Thoracic aorta (tissue), 2 donors: ENCODE data around the gene KRTAP10-4. TPM values are rescaled to one million over a fixed set of nuclear protein-coding genes. Genes with fewer than 3 reads are reported as not detected.

Source experiments
- ATAC-seq: fragments of 150-250 bp; one replicate; pipeline ENCODE4 v1.8.0; 2017; ENCODE audit warnings: low read depth; ENCODE audit not compliant: insufficient number of reproducible peaks, low FRiP score
- DNase-seq: peaks from one replicate; pipeline ENCODE4 v3.0.0-alpha.2; 2020; ENCODE audit warnings: low spot score
- H3K27ac ChIP-seq, 2 donors: fragments of 200-600 bp; sonication (generic); 1 replicate in 1 of 2; 2 replicates in 1 of 2; pipeline ENCODE4 v1.5.1; 2016; ENCODE audit warnings: mild to moderate bottlenecking in 2 of 2, moderate library complexity in 2 of 2
- H3K27me3 ChIP-seq: fragments of 200-600 bp; sonication (generic); replicated peaks from 2 replicates; pipeline ENCODE4 v1.6.0; 2016; ENCODE audit warnings: mild to moderate bottlenecking; ENCODE audit not compliant: insufficient read depth
- H3K36me3 ChIP-seq: fragments of 200-600 bp; sonication (generic); one replicate; pipeline ENCODE4 v1.5.1; 2016
- H3K4me1 ChIP-seq, 2 donors: fragments of 200-600 bp; sonication (generic); 1 replicate in 1 of 2; 2 replicates in 1 of 2; pipeline versions ENCODE4 v1.5.1 to v1.6.0; 2016; ENCODE audit warnings: low read depth in 2 of 2, mild to moderate bottlenecking in 1 of 2; ENCODE audit not compliant: control insufficient read depth in 1 of 2
- H3K4me3 ChIP-seq: fragments of 200-600 bp; sonication (generic); 2 replicates; pipeline ENCODE4 v1.5.1; 2016; ENCODE audit warnings: mild to moderate bottlenecking
- H3K9me3 ChIP-seq: fragments of 200-600 bp; sonication (generic); 2 replicates; pipeline ENCODE4 v1.5.1; 2016
- total RNA-seq, 2 donors: library from RNA; depleted of rRNA; stranded (reverse); fragments of >200 nt; gene quantifications; one replicate each; pipeline versions ENCODE4 v1.1.0 to v1.2.3, GENCODE V29; 2016
- TF ChIP-seq, protein P1 (sequence below): fragments of 200-600 bp; sonication (generic); IDR thresholded peaks from one replicate; pipeline ENCODE4 v1.5.1; 2019; ENCODE audit warnings: antibody characterized with exemption

KRTAP10-4 gene
- total RNA-seq, 2 donors from 2014 or later: not detected

DNA sequence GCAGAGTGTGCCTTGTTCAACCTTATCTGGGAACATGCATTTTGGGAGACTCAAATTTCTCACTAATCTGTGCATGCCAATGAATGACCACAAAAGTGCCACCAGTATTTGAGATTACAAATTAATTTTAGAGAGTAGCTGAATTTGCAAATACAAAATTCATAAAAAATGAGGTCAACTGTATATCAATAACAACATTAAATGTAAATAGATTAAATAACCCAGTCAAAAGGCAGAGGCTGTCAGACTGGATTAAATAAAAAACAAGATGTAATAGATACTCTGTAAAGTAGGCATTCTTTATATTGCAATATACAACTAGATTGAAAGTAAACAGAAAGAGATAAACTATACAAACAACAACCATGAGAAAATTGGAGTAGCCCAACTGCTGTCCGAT is 9.4 kb upstream of the KRTAP10-4 start:
- ATAC-seq (no peak), DNase-seq (no peak)
- peaks cover 5% of the 10 kb centered on the region for H3K9me3 ChIP-seq
- no peaks in the 10 kb centered on the region for H3K4me1 ChIP-seq
- TF ChIP-seq, protein P1, sequence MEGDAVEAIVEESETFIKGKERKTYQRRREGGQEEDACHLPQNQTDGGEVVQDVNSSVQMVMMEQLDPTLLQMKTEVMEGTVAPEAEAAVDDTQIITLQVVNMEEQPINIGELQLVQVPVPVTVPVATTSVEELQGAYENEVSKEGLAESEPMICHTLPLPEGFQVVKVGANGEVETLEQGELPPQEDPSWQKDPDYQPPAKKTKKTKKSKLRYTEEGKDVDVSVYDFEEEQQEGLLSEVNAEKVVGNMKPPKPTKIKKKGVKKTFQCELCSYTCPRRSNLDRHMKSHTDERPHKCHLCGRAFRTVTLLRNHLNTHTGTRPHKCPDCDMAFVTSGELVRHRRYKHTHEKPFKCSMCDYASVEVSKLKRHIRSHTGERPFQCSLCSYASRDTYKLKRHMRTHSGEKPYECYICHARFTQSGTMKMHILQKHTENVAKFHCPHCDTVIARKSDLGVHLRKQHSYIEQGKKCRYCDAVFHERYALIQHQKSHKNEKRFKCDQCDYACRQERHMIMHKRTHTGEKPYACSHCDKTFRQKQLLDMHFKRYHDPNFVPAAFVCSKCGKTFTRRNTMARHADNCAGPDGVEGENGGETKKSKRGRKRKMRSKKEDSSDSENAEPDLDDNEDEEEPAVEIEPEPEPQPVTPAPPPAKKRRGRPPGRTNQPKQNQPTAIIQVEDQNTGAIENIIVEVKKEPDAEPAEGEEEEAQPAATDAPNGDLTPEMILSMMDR: no peak
- H3K27me3 ChIP-seq: no peaks in the 10 kb centered on the region
- no peak overlapping the region for H3K4me3 ChIP-seq
- H3K27ac ChIP-seq: no peak overlapping the region
- H3K36me3 ChIP-seq: no peaks in the 10 kb centered on the region

DNA sequence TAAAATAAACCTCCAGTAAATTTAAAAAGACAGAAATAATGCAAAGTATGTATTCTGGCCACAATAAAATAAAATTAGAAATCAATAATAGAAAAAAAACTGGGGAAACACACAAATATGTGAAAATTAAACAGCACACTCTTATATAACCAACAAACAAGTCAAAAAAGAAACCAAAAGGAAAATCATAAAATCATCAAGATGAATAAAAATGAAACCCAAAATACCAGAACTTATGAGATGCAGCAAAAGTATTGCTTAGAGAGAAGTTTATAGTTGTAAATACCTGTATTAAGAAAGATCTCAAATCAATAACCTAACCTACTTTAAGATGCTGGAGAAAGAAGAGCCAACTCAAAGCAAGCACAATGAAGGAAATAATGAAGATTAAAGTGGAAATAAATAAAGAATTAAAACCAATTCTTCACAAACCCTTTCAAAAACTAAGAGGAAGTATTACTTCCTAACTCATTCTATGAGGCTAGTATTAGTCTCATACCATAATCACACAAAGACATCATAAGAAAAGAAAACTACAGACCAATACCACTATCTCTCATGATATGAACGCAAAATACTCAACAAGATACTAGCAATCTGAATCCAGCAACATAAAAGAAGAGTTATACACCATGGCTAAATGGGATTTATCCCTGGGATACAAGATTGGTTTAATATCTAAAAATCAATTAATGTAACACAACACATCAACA is 8.5 kb upstream of the KRTAP10-4 start:
- Histone ChIP-seq H3K4me3 (no peak overlapping the region), H3K4me1 (no peaks in the 10 kb centered on the region), H3K9me3 (peaks cover 5% of the 10 kb centered on the region), H3K36me3 (no peaks in the 10 kb centered on the region), H3K27me3 (no peaks in the 10 kb centered on the region), H3K27ac (no peak overlapping the region)
- ATAC-seq: no peak
- TF ChIP-seq, protein P1: no peak
- DNase-seq: no peak

DNA sequence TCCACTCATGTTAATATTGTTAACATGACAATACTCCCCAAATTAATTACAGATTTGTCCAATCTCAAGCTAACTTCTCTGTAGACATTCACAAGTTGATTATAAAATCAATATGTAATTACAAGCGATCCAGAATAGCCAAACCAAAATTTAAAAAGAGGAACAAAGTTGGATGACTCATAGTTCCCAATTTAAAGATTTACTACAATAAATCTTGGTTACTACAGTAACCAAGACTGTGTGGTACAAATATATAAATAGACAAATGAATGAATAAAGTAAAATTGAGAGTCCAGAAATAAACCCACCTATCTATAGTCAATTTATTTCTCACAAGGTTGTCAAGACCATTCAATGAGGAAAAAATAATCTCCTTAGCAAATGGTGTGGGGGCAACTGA is 7.1 kb upstream of the KRTAP10-4 start:
- DNase-seq (no peak), ATAC-seq (no peak)
- Histone ChIP-seq H3K4me1 (no peaks in the 10 kb centered on the region), H3K27me3 (no peaks in the 10 kb centered on the region), H3K36me3 (no peaks in the 10 kb centered on the region), H3K9me3 (peaks cover 5% of the 10 kb centered on the region), H3K27ac (no peak overlapping the region), H3K4me3 (no peak overlapping the region)
- TF ChIP-seq, protein P1: no peak

DNA sequence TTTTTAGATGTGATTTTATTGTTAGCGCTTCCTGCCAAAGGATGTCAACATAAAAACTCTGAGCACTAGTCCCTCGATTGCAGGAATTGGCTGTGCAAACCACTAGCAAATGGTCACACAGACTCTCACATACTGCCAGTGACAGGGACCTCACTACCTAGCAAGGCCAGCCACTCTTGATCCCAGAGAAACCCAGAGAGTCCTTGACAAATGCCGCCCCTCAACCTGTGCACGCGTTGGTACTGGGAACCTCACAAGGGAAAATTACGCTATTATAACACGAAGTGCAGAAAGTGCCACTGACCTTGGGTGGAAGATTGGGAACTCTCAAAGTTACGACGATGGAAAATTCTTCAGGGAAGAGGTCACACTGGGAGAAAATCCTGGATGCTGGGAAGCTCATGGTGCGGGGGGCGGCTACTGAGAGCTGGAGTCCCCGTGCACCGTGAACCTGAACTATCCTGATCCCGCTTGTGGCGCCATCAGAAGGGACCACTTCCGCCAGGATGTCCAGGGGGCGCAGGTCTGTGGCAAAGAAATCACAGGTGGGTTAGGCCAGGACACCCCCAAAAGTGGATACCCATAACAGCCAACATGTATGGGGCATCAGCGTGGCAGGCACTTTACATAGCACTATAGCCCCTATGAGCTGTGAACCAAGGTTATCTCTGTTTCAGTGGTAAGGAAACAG is 5.9 kb upstream of the KRTAP10-4 start:
- DNase-seq (no peak), ATAC-seq (no peak)
- TF ChIP-seq, protein P1: no peak
- Histone ChIP-seq H3K4me1 (no peaks in the 10 kb centered on the region), H3K27me3 (no peaks in the 10 kb centered on the region), H3K36me3 (no peaks in the 10 kb centered on the region), H3K27ac (no peak overlapping the region), H3K9me3 (peaks cover 2% of the 10 kb centered on the region), H3K4me3 (no peak overlapping the region)

DNA sequence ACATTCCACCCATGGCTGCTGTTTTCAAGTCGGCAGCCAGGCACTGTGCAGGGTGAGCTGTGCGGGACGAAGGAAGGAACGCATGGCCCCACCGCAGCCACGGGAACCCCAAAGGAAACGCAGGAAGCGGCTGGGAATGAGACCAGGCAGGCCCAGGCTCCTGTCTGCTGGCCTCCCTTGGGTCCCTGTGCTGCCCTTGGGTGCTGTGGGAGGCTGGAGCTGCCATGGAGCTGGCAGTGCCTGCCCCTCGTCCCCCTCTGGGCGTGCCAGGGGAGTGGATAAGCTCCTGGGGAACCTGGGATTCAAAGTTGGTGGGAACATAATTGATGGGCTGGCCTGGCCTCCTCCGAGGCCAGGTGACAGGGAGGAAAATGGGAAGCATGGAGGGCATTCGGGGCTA is 5.3 kb upstream of the KRTAP10-4 start:
- Histone ChIP-seq H3K27ac (no peak overlapping the region), H3K27me3 (no peaks in the 10 kb centered on the region), H3K36me3 (no peaks in the 10 kb centered on the region), H3K4me3 (no peak overlapping the region), H3K9me3 (no peaks in the 10 kb centered on the region), H3K4me1 (no peaks in the 10 kb centered on the region)
- ATAC-seq (no peak), DNase-seq (no peak)
- TF ChIP-seq, protein P1: no peak
